Measurements from ENCODE around the gene STAT1. TPM values are rescaled to one million over a fixed set of nuclear protein-coding genes. Genes with fewer than 3 reads are reported as not detected.

STAT1 gene
- total and polyA plus RNA-seq, 2 donors (not counting 1 experiment from before 2014, with no cell fraction given) = 128 to 171 TPM

- no peaks in the 10 kb centered on the region for H3K4me1 ChIP-seq (ENCODE audit: control insufficient read depth, extremely low read depth, insufficient read depth, low read length)
- H3K4me2 ChIP-seq (ENCODE audit: extremely low read depth, insufficient read depth, low read length) = no peak overlapping the region
- H3K9ac ChIP-seq (ENCODE audit: insufficient read depth, low read length) = no peak overlapping the region
- H3K9me3 ChIP-seq (ENCODE audit: control insufficient read depth, insufficient read depth, low read depth, low read length) = no peaks in the 10 kb centered on the region
- H3K27me3 ChIP-seq (ENCODE audit: control insufficient read depth, insufficient read depth, low read length) = no peaks in the 10 kb centered on the region
- H3K4me3 ChIP-seq (replicated peaks in 1 of 4; ENCODE audit: control extremely low read depth in 1 of 4, insufficient read depth in 1 of 4, low read depth in 3 of 4, low read length in 4 of 4) = no peak overlapping the region
- no peak overlapping the region for H2AFZ ChIP-seq (ENCODE audit: low read length)
- TF ChIP-seq CTCF (conservative IDR thresholded peaks at IDR 0.05 in 1 of 2, IDR thresholded peaks at IDR 0.05 in 1 of 2; ENCODE audit: low read depth in 1 of 2, low read length in 2 of 2) = no peak
- TF ChIP-seq EZH2 (IDR thresholded peaks at IDR 0.05; ENCODE audit: low read length, missing control alignments) = no peak
- no peak for DNase-seq (ENCODE audit: low read depth in 2 of 2)
- no peaks in the 10 kb centered on the region for H3K79me2 ChIP-seq (ENCODE audit: control insufficient read depth, insufficient read depth, low read length)
- peaks cover 34% of the 10 kb centered on the region for H3K36me3 ChIP-seq (ENCODE audit: control insufficient read depth, insufficient read depth, low read length)
- H3K27ac ChIP-seq (ENCODE audit: insufficient read depth, low read length) = no peak overlapping the region
- H4K20me1 ChIP-seq (ENCODE audit: control insufficient read depth, extremely low read depth, insufficient read depth, low read length) = no peaks in the 10 kb centered on the region
Measured at GRCh38 chr2:191001624-191002023, 12.3 kb downstream of the STAT1 start.

- H2AFZ ChIP-seq (ENCODE audit: low read length) = no peak overlapping the region
- H3K79me2 ChIP-seq (ENCODE audit: control insufficient read depth, insufficient read depth, low read length) = no peaks in the 10 kb centered on the region
- H3K36me3 ChIP-seq (ENCODE audit: control insufficient read depth, insufficient read depth, low read length) = peaks cover 30% of the 10 kb centered on the region
- TF ChIP-seq CTCF (conservative IDR thresholded peaks at IDR 0.05 in 1 of 2, IDR thresholded peaks at IDR 0.05 in 1 of 2; ENCODE audit: low read depth in 1 of 2, low read length in 2 of 2) (no peak), EZH2 (IDR thresholded peaks at IDR 0.05; ENCODE audit: low read length, missing control alignments) (no peak)
- H3K4me1 ChIP-seq (ENCODE audit: control insufficient read depth, extremely low read depth, insufficient read depth, low read length) = no peaks in the 10 kb centered on the region
- no peaks in the 10 kb centered on the region for H3K27me3 ChIP-seq (ENCODE audit: control insufficient read depth, insufficient read depth, low read length)
- no peak overlapping the region for H3K27ac ChIP-seq (ENCODE audit: insufficient read depth, low read length)
- no peaks in the 10 kb centered on the region for H3K9me3 ChIP-seq (ENCODE audit: control insufficient read depth, insufficient read depth, low read depth, low read length)
- H3K9ac ChIP-seq (ENCODE audit: insufficient read depth, low read length) = no peak overlapping the region
- no peak overlapping the region for H3K4me2 ChIP-seq (ENCODE audit: extremely low read depth, insufficient read depth, low read length)
- DNase-seq (ENCODE audit: low read depth in 2 of 2) = no peak
- H3K4me3 ChIP-seq (replicated peaks in 1 of 4; ENCODE audit: control extremely low read depth in 1 of 4, insufficient read depth in 1 of 4, low read depth in 3 of 4, low read length in 4 of 4) = no peak overlapping the region
- no peaks in the 10 kb centered on the region for H4K20me1 ChIP-seq (ENCODE audit: control insufficient read depth, extremely low read depth, insufficient read depth, low read length)
Measured at GRCh38 chr2:191001032-191001431, 12.9 kb downstream of the STAT1 start.

- no peak overlapping the region for H3K9ac ChIP-seq (ENCODE audit: insufficient read depth, low read length)
- TF ChIP-seq EZH2 (IDR thresholded peaks at IDR 0.05; ENCODE audit: low read length, missing control alignments) = no peak
- no peak for TF ChIP-seq CTCF (conservative IDR thresholded peaks at IDR 0.05 in 1 of 2, IDR thresholded peaks at IDR 0.05 in 1 of 2; ENCODE audit: low read depth in 1 of 2, low read length in 2 of 2)
- H3K27ac ChIP-seq (ENCODE audit: insufficient read depth, low read length) = no peak overlapping the region
- no peaks in the 10 kb centered on the region for H3K79me2 ChIP-seq (ENCODE audit: control insufficient read depth, insufficient read depth, low read length)
- H3K4me2 ChIP-seq (ENCODE audit: extremely low read depth, insufficient read depth, low read length) = no peak overlapping the region
- no peaks in the 10 kb centered on the region for H3K9me3 ChIP-seq (ENCODE audit: control insufficient read depth, insufficient read depth, low read depth, low read length)
- H3K4me3 ChIP-seq (replicated peaks in 1 of 4; ENCODE audit: control extremely low read depth in 1 of 4, insufficient read depth in 1 of 4, low read depth in 3 of 4, low read length in 4 of 4) = no peak overlapping the region
- no peak for DNase-seq (ENCODE audit: low read depth in 2 of 2)
- no peaks in the 10 kb centered on the region for H4K20me1 ChIP-seq (ENCODE audit: control insufficient read depth, extremely low read depth, insufficient read depth, low read length)
- H2AFZ ChIP-seq (ENCODE audit: low read length) = no peak overlapping the region
- H3K36me3 ChIP-seq (ENCODE audit: control insufficient read depth, insufficient read depth, low read length) = peaks cover 27% of the 10 kb centered on the region
- H3K27me3 ChIP-seq (ENCODE audit: control insufficient read depth, insufficient read depth, low read length) = no peaks in the 10 kb centered on the region
- H3K4me1 ChIP-seq (ENCODE audit: control insufficient read depth, extremely low read depth, insufficient read depth, low read length) = no peaks in the 10 kb centered on the region
Measured at GRCh38 chr2:190999949-191000665, 13.9 kb downstream of the STAT1 start.
